GM18526 (cell line): ENCODE data around the gene SLC5A11.

ENCODE experiments used
- POLR2A ChIP-seq: IDR thresholded peaks from 3 replicates; pipeline ENCODE4 v1.6.1; 2011; ENCODE audit not compliant: insufficient read length; ENCODE audit errors: extremely low read depth

SLC5A11 gene

DNA sequence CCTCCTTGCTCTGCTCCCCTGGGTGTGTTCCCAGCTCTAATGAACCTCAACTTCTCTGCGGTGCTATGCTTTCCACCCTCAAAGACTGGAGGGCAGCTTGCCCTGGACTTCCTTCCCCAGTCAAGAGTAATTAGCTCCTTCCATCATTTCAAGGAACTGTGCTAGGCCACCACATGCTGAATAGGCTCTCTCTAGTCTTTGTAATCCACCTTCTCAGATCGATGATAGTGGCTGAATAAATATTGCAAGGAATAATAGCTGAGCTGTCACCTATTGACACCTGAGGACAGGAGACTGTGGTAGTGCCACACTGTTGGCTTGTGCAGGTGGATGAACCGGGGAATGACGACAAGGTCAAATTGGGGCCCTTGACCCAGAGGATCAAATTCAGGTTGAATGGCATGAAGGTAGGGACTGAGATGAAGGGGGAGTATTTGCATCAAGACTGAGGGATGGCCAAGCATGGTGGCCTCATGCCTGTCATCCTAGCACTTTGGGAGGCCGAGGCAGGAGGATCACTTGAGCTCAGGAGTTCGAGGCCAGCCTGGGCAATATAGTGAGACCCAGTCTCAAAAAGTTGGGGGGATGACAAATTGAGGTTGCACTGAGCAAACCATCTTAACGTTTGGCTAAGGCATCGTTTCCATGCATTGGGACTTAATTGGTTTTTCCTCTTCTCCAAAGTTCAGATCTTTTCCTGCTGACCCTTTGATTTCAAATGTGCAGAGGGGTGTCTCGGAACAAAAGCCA is 18.8 kb upstream of the SLC5A11 start:
- TF ChIP-seq POLR2A = no peak

GRCh38 chr16:24829153-24829552 is 16.6 kb upstream of the SLC5A11 start:
- TF ChIP-seq POLR2A = no peak

DNA sequence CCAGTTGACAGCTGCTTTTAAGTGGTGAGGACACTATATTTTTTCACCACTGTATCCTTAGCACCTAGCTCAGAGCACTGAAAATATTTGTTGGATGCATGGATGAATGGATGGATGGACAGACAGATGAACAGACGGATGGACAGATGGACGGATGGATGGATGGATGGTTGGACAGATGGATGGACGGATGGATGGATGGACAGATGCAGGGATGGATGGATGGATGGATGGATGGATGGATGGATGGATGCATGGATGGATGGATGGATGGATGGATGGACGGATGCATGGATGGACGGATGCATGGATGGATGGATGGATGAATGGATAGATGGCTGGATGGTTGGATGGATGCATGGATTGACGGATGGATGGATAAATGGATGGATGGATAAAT is 12.4 kb upstream of the SLC5A11 start:
- TF ChIP-seq POLR2A = no peak

DNA sequence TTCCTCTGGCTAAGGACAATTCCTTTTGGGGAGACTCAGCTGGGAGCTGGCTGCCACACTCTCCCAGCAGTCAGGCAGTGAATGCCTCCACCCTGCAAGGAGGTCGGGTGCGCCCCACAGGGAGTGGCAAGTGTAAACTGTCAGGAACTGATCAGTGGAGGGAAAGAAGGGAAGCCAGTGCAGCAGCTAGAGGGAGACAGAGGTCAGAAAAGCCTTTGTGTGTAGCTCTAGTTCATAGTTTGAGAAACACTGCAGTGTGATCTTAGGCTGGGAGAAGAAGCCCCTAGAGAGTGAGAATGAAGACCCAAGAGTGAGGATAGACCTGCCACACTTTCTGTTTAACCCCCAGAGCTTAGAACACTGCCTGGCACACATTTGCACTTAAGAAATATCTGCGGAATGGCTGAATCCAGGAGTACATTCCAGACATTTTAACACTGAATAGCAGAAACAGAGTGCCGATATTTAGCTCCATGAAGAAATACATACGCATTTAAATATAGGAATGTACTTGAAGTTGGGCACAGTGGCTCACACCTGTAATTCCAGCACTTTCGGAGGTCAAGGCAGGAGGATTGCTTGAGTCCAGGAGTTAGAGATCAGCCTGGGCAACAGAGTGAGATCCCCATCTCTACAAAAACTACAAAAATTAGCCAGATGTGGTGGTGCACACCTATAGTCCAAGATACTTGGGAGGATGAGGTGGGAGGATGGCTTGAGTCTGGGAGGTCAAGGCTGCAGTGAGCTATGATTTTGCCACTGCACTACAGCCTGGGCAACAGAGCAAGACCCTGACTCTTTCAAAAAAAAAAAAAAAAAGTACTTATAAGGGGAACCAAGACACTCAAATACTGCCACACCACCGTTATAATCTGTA is 11.1 kb upstream of the SLC5A11 start:
- no peak for TF ChIP-seq POLR2A

DNA sequence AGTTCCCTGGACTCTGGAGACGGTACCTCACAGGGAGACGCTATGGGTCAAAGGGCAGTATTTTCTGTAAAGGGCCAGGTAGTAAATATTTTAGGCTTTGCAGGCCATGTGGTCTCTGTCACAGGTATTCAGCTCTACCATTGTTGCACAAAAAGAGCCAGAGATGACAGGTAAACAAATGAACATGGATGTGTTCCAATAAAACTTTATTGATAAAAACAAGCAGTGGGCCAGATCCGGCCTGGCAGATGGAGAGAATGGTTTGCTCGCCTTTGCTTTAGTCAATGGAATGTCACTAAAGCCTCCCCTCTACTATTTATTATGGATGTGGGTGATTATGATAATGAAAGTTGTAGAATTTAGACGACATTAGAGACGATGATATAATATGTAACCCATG is 8.9 kb upstream of the SLC5A11 start:
- no peak for TF ChIP-seq POLR2A

- TF ChIP-seq POLR2A = no peak
Measured at GRCh38 chr16:24837969-24838368, 7.8 kb upstream of the SLC5A11 start.

- no peak for TF ChIP-seq POLR2A
Measured at GRCh38 chr16:24838554-24839266, 7.1 kb upstream of the SLC5A11 start.

DNA sequence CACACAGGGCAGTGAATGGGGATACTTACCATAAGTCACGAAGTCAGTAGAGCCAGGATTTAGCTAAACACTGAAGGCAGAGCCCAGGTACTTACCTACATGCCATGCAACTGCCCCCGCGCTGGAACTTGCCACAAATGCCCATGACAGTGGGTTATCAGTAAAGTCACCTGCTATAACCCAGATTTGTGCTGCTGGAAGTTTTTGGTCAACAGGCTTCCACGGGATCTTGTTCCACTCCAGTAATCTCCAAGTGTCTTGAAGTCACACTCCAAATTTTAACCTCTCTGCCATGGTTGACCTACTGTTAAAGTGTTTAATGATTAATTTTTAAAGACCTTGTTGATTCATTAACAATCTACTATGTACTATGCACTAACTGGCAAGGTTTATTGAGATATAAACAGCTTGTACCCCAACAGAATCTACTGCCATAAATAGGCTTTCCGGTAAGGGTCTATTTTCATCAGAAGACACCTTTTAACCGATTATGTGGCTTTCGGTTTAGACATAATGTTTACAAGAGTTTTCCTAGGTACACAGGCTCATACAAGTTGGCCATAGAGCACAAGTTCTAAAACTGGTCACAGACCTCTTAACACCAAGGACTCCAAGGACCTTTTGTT is 6.3 kb upstream of the SLC5A11 start:
- no peak for TF ChIP-seq POLR2A

DNA sequence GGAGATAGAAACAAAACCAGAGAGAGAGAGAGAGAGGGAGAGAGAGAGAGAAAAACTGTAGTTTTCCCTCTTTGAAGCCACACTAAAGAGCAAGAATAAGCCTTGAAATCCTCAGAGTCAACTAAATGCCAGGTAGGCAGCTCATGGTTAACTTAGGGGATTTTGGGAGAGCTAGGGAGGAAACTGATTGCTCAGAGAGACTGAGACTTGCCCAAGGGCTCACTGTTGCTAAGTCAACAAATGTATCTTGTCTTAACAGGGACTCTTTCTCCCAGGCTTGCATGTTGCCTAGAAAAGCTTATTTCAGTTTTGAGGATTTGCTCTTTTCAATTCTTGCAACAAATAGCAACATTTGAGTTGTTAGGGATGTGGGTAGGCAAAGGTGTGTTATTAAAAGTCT is 4.5 kb upstream of the SLC5A11 start:
- no peak for TF ChIP-seq POLR2A

DNA sequence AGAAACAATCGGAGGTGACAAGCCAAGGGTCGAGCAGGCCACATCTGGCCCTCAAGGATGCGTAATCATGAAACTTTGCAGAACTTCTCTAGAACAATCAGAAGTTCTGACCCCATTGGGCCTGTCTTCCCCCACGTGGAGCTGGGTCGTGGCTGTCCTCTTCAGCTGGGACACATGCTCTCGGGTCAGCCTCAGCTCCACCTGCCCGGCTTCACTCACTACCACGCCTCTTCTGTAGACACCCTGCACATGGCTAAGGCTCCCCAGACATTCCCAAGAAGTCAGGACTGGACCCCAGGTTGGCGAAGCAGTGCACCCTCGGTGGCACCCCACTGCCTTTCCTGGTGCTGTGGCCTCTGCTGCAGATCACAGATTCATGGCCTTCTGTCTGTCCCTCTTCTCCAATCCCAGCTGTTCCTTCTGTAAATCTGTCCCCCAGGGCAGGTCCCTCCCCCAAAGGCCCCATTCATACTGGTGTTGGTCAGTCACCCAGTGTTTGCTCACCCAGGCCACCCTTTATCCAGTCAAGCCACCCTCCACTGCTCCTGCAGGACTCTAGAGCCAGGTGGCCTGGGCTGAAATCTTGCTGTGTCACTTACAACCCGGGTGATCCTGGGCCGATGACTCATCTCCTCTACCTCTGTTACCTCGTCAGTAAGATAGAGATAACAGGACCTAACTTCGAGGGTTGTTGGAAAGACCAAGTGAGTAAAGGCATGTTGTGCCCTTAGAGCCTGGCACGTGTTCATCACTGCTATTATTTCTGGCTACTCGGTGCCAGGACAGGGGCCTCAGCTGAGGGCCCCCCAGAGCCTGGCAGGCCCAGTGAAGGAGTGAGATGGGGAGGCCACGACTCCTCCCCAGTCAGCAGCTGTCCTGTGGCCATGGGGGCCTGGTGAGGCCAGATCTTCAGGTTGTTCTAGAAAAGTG is 1.4 kb upstream of the SLC5A11 start:
- no peak for TF ChIP-seq POLR2A

GRCh38 chr16:24846548-24847357 is 990 bp downstream of the SLC5A11 start:
- TF ChIP-seq POLR2A = no peak

- TF ChIP-seq POLR2A = no peak
Measured at GRCh38 chr16:24847358-24847664, 1.5 kb downstream of the SLC5A11 start.

DNA sequence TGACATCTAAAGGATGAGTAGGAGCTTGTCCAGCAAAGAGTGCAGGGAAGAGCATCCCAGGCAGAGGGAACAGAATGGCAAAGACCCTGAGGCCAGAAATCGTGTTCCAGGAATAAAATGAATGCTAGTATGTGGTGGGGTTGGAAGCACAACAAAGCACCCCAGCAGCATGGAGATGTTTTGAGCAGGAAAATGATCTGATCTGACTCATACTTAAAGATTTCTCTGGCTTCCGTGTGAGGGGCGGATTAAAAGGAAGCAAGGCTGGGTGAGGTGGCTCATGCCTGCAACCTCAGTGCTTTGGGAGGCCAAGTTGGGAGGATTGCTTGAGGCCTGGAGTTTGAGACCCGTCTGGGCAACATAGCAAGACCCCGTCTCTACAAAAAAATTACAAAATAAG is 2.3 kb downstream of the SLC5A11 start:
- TF ChIP-seq POLR2A = no peak

- no peak for TF ChIP-seq POLR2A
Measured at GRCh38 chr16:24849641-24850040, 3.9 kb downstream of the SLC5A11 start.
